MCF 10A (cell line): ENCODE measurements around the gene MAMLD1. TPM values are rescaled to one million over a fixed set of nuclear protein-coding genes. Genes with fewer than 3 reads are reported as not detected.
"Not testable (repeated sequence)": the region's sequence is repeated elsewhere in the genome, so short reads cannot be mapped to it uniquely, and the experiment has no call there.

Experiments
- BruUV-seq: library from RNA; stranded (reverse); fragments of 400-500 nt; replicated peaks from 2 replicates; lab custom pipeline; 2021; lab: Mats Ljungman, UMichigan
- CTCF ChIA-PET: fragments of 300-600 bp; sonication (Branson Sonifier 250); formaldehyde crosslinking; extraction: SDS; loops from one replicate; lab custom pipeline; 2021; ENCODE audit warnings: antibody characterized with exemption, inconsistent platforms; lab: Yijun Ruan, JAX
- POLR2A ChIA-PET: fragments of 300-600, 350-650 bp; sonication (Branson Sonifier 250); formaldehyde crosslinking; extraction: SDS; loops from one replicate; lab custom pipeline; 2020; ENCODE audit warnings: antibody characterized with exemption, inconsistent platforms; lab: Yijun Ruan, JAX
- DNase-seq: peaks from one replicate; pipeline ENCODE4 v3.0.0-alpha.2; 2018; ENCODE audit not compliant: unreplicated experiment
- H3K27ac Mint-ChIP-seq: one replicate; pipeline ENCODE4 v1.8.0; 2022; ENCODE audit warnings: mild to moderate bottlenecking, low read depth, mixed read lengths; ENCODE audit not compliant: unreplicated experiment
- H3K27me3 Mint-ChIP-seq: one replicate; pipeline ENCODE4 v1.8.0; 2022; ENCODE audit warnings: mixed read lengths; ENCODE audit not compliant: insufficient read depth, unreplicated experiment
- H3K36me3 Mint-ChIP-seq: one replicate; pipeline ENCODE4 v1.8.0; 2022; ENCODE audit warnings: mild to moderate bottlenecking, moderate library complexity, mixed read lengths; ENCODE audit not compliant: insufficient read depth, unreplicated experiment
- H3K4me1 Mint-ChIP-seq: one replicate; pipeline ENCODE4 v1.8.0; 2022; ENCODE audit warnings: mixed read lengths; ENCODE audit not compliant: insufficient read depth, unreplicated experiment
- H3K4me3 Mint-ChIP-seq: one replicate; pipeline ENCODE4 v1.8.0; 2022; ENCODE audit warnings: mild to moderate bottlenecking, moderate library complexity, mixed read lengths; ENCODE audit not compliant: unreplicated experiment
- H3K9me3 Mint-ChIP-seq: one replicate; pipeline ENCODE4 v1.8.0; 2022; ENCODE audit warnings: mixed read lengths; ENCODE audit not compliant: unreplicated experiment
- intact Hi-C: fragments of 100-400 bp; cut with micrococcal nuclease; formaldehyde crosslinking; loops from 2 replicates; pipeline ENCODE4 v1.14.1; 2022
- total RNA-seq: library from RNA; stranded (reverse); gene quantifications from 2 replicates; pipeline ENCODE4 v1.2.3, GENCODE V29; 2022
- TF ChIP-seq, protein P1 (sequence below): fragments of 200-600 bp; IDR thresholded peaks from one replicate; pipeline ENCODE4 v1.8.0; 2022; ENCODE audit warnings: antibody characterized with exemption, mild to moderate bottlenecking; ENCODE audit not compliant: unreplicated experiment

Gene MAMLD1
- total RNA-seq, 1 experiment from 2014 or later, result 1.9 TPM

DNA sequence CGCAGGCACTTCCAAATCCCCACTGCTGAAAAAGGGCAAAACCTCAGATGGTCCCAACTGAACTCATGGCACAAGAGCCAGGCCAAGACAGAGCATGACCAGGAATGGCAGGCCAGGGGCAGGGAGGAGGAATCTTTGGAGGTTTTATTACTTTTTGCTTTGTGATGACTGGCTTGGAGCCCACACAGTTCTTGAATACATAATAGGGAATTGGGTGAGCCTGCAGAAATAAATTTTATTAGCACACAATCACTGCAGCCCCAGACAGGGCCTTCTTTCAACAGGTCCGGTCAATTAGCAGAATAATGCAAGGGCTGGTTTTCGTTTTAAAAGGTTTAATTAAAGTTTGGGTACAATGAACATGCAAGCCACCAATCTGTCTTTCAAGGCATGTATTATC, 23.4 kb upstream of the MAMLD1 start:
- no TSS peak for BruUV-seq
- CTCF ChIA-PET, result no interaction called here

DNA sequence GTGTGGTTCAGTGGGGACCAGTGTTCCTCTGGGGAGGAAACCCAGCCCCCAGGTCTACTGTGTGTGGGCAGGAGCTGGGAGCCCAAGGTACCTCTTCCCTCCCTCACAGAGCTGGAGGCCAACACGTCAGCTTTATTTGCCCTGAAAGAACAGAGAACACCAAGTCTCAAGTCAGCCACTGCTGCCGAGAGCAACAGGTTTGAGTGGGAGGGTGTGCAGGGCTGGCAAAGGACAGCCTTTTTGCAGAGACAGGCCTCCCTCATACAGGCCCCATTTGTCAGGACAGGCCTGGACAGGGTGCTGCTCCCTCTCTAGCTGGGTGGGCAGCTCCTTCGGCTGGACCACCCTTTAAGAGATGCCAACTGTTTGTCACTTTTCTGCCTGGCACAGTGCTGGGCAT, 22.8 kb upstream of the MAMLD1 start:
- intact Hi-C loops, H3K4me3 Mint-ChIP-seq, H3K36me3 Mint-ChIP-seq, H3K9me3 Mint-ChIP-seq, POLR2A ChIA-PET, DNase-seq, BruUV-seq, CTCF ChIA-PET, H3K4me1 Mint-ChIP-seq, H3K27me3 Mint-ChIP-seq, H3K27ac Mint-ChIP-seq: not testable (repeated sequence)

More for the DNA sequence above, 23.4 kb upstream of the MAMLD1 start:
- Mint-ChIP-seq H3K4me3 (no peak overlapping the region), H3K27ac (no peak overlapping the region), H3K9me3 (no peaks in the 10 kb centered on the region), H3K27me3 (no peaks in the 10 kb centered on the region), H3K36me3 (no peaks in the 10 kb centered on the region), H3K4me1 (no peaks in the 10 kb centered on the region)
- intact Hi-C loops, result no loop called here
- TF ChIP-seq, protein P1, sequence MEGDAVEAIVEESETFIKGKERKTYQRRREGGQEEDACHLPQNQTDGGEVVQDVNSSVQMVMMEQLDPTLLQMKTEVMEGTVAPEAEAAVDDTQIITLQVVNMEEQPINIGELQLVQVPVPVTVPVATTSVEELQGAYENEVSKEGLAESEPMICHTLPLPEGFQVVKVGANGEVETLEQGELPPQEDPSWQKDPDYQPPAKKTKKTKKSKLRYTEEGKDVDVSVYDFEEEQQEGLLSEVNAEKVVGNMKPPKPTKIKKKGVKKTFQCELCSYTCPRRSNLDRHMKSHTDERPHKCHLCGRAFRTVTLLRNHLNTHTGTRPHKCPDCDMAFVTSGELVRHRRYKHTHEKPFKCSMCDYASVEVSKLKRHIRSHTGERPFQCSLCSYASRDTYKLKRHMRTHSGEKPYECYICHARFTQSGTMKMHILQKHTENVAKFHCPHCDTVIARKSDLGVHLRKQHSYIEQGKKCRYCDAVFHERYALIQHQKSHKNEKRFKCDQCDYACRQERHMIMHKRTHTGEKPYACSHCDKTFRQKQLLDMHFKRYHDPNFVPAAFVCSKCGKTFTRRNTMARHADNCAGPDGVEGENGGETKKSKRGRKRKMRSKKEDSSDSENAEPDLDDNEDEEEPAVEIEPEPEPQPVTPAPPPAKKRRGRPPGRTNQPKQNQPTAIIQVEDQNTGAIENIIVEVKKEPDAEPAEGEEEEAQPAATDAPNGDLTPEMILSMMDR, result no peak
- POLR2A ChIA-PET, result no interaction called here
- DNase-seq, result no peak

DNA sequence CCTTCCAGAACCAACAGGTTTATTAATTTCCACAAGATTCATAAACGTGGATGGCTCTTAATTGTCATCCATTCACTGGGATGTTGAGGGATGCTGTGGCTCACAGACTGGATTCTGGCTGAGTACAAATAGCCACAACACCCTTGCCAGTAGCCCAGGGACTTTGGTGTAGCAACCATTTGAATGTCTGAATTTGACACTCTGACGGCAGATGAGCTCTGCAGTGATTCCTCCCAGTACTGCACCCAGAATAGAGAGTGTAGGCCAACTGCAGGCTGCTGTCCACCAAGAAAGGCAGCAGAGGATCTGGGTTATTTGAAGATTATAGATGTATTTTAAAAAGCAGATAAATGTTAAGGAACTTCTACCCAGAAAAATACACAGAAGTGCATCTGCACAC, 15.6 kb upstream of the MAMLD1 start:
- DNase-seq, result no peak
- H3K27ac Mint-ChIP-seq, result no peak overlapping the region
- H3K9me3 Mint-ChIP-seq, result no peaks in the 10 kb centered on the region
- intact Hi-C loops, result no loop called here
- CTCF ChIA-PET, result no interaction called here
- H3K4me3 Mint-ChIP-seq, result no peak overlapping the region
- H3K27me3 Mint-ChIP-seq, result no peaks in the 10 kb centered on the region
- H3K36me3 Mint-ChIP-seq, result no peaks in the 10 kb centered on the region
- H3K4me1 Mint-ChIP-seq, result peaks cover 16% of the 10 kb centered on the region
- TF ChIP-seq, protein P1, result no peak
- BruUV-seq, result no TSS peak
- POLR2A ChIA-PET, result no interaction called here

DNA sequence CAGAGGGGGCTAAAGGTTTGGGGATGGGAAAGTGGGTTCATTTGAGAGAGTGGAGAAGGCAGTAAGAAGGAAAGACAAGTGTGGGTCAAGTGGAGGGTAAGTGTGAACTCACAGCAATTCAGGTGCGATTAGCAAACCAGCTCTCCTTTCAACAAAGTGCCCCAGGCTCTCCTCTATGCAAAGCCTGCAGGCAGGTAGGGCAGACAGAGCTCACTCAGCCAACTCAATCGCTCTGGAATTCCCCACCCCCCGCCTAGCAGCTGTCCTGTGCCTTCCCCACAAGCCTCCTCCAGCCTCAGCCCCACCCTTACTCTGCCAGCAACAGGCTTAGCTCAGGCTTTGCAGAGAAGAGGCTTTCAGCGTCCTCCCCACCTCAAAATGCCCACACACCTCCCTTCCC, 14.8 kb upstream of the MAMLD1 start:
- H3K27me3 Mint-ChIP-seq, result no peaks in the 10 kb centered on the region
- intact Hi-C loops, result no loop called here
- H3K4me3 Mint-ChIP-seq, result no peak overlapping the region
- ChIA-PET CTCF (interaction anchor here (0.7 kb wide), 1 partner anchor 1783 kb away, joined by 3 read pairs; no protein-coding TSS in a partner anchor), POLR2A (no interaction called here)
- H3K9me3 Mint-ChIP-seq, result no peaks in the 10 kb centered on the region
- H3K4me1 Mint-ChIP-seq, result peaks cover 18% of the 10 kb centered on the region
- DNase-seq, result peak; percentile 30
- no TSS peak for BruUV-seq
- H3K27ac Mint-ChIP-seq, result no peak overlapping the region
- TF ChIP-seq, protein P1, result no peak
- no peaks in the 10 kb centered on the region for H3K36me3 Mint-ChIP-seq

DNA sequence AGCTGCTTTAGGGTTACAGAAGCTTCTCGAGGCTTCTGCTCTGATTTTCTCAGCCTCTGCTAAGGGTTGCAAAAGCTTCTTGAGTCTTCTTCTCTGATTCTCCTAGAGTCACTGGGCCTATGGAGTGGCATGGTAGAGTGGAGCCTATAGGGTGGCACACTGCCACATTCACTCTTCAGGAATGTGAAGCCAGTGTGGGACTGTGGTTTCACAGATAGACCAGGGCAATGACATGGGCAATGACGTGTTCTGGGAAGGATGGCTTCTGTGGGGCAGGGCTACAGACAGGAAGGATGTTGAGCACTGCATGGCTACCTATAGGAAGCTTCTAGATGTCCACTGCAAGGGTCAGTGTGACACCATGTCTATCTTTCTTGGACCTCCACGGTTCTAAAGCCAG, 11.0 kb upstream of the MAMLD1 start:
- H3K9me3 Mint-ChIP-seq, result no peaks in the 10 kb centered on the region
- intact Hi-C loops, result no loop called here
- no TSS peak for BruUV-seq
- no peaks in the 10 kb centered on the region for H3K27me3 Mint-ChIP-seq
- H3K4me1 Mint-ChIP-seq, result peaks cover 18% of the 10 kb centered on the region
- peak; percentile 73 for DNase-seq
- POLR2A ChIA-PET, result no interaction called here
- H3K27ac Mint-ChIP-seq, result no peak overlapping the region
- H3K36me3 Mint-ChIP-seq, result no peaks in the 10 kb centered on the region
- CTCF ChIA-PET, result interaction anchor here (0.6 to 0.7 kb wide), 2 partner anchors 17 to 265 kb away, joined by 3 to 5 read pairs; no protein-coding TSS in a partner anchor
- TF ChIP-seq, protein P1, result no peak
- no peak overlapping the region for H3K4me3 Mint-ChIP-seq
